Measurements from ENCODE around the gene ABCB4. TPM values are rescaled to one million over a fixed set of nuclear protein-coding genes. Genes with fewer than 3 reads are reported as not detected.
A peak's percentile ranks its signal among the peaks of the same experiment; 100 is the strongest.

ABCB4 gene
- total RNA-seq, 1 donor from 2014 or later: 0.48 TPM

- Mint-ChIP-seq H3K27me3 (ENCODE audit: low read depth, unreplicated experiment) (no peaks in the 10 kb centered on the region), H3K9me3 (ENCODE audit: unreplicated experiment) (no peaks in the 10 kb centered on the region), H3K4me3 (ENCODE audit: unreplicated experiment) (no peak overlapping the region), H3K36me3 (ENCODE audit: low read depth, unreplicated experiment) (peaks cover 2% of the 10 kb centered on the region), H3K27ac (ENCODE audit: unreplicated experiment) (no peak overlapping the region), H3K4me1 (ENCODE audit: low read depth, unreplicated experiment) (no peaks in the 10 kb centered on the region)
- no peaks in the 10 kb centered on the region for H3K9me3 ChIP-seq (ENCODE audit: insufficient read depth, low read depth, low read length)
- no peaks in the 10 kb centered on the region for H3K27me3 ChIP-seq (ENCODE audit: insufficient read depth, low read length)
- no peak overlapping the region for H3K4me2 ChIP-seq (ENCODE audit: low read length)
- H3K9ac ChIP-seq (ENCODE audit: low read length): no peak overlapping the region
- TF ChIP-seq CTCF (IDR thresholded peaks at IDR 0.05; ENCODE audit: insufficient read depth, low read depth, low read length): no peak
- H3K4me3 ChIP-seq (ENCODE audit: insufficient read depth, low read depth, low read length): no peak overlapping the region
- no peaks in the 10 kb centered on the region for H3K79me2 ChIP-seq (ENCODE audit: insufficient read depth, low read length)
- H4K20me1 ChIP-seq (ENCODE audit: insufficient read depth, low read length): no peaks in the 10 kb centered on the region
- DNase-seq (ENCODE audit: low read depth) (no peak), FAIRE-seq (no peak)
- no peaks in the 10 kb centered on the region for H3K36me3 ChIP-seq (ENCODE audit: insufficient read depth, low read length)
- H3K4me1 ChIP-seq (ENCODE audit: insufficient read depth, low read length): no peaks in the 10 kb centered on the region
- H3K27ac ChIP-seq (ENCODE audit: low read depth, low read length): no peak overlapping the region
- no peak overlapping the region for H2AFZ ChIP-seq (ENCODE audit: low read depth, low read length)
These were observed 29.6 kb downstream of the ABCB4 start for GRCh38 chr7:87445897-87446296.

- Histone ChIP-seq H3K4me1 (ENCODE audit: insufficient read depth, low read length) (no peaks in the 10 kb centered on the region), H3K9ac (ENCODE audit: low read length) (no peak overlapping the region), H3K4me3 (ENCODE audit: insufficient read depth, low read depth, low read length) (no peak overlapping the region), H3K27ac (ENCODE audit: low read depth, low read length) (no peak overlapping the region), H3K27me3 (ENCODE audit: insufficient read depth, low read length) (no peaks in the 10 kb centered on the region), H3K79me2 (ENCODE audit: insufficient read depth, low read length) (no peaks in the 10 kb centered on the region), H3K36me3 (ENCODE audit: insufficient read depth, low read length) (no peaks in the 10 kb centered on the region), H2AFZ (ENCODE audit: low read depth, low read length) (no peak overlapping the region), H4K20me1 (ENCODE audit: insufficient read depth, low read length) (no peaks in the 10 kb centered on the region), H3K4me2 (ENCODE audit: low read length) (no peak overlapping the region), H3K9me3 (ENCODE audit: insufficient read depth, low read depth, low read length) (no peaks in the 10 kb centered on the region)
- H3K36me3 Mint-ChIP-seq (ENCODE audit: low read depth, unreplicated experiment): no peaks in the 10 kb centered on the region
- peaks cover 5% of the 10 kb centered on the region for H3K4me1 Mint-ChIP-seq (ENCODE audit: low read depth, unreplicated experiment)
- peak; percentile 77 for DNase-seq (ENCODE audit: low read depth)
- no peaks in the 10 kb centered on the region for H3K9me3 Mint-ChIP-seq (ENCODE audit: unreplicated experiment)
- H3K27ac Mint-ChIP-seq (ENCODE audit: unreplicated experiment): no peak overlapping the region
- FAIRE-seq: no peak
- TF ChIP-seq CTCF (IDR thresholded peaks at IDR 0.05; ENCODE audit: insufficient read depth, low read depth, low read length): no peak
- TF ChIP-seq EZH2 (IDR thresholded peaks at IDR 0.05; ENCODE audit: insufficient read depth, low read length): no peak
- no peak overlapping the region for H3K4me3 Mint-ChIP-seq (ENCODE audit: unreplicated experiment)
- H3K27me3 Mint-ChIP-seq (ENCODE audit: low read depth, unreplicated experiment): no peaks in the 10 kb centered on the region
These were observed 39.9 kb downstream of the ABCB4 start for GRCh38 chr7:87435546-87435945.

- H3K27ac ChIP-seq (ENCODE audit: low read depth, low read length): no peak overlapping the region
- Mint-ChIP-seq H3K4me3 (ENCODE audit: unreplicated experiment) (no peak overlapping the region), H3K9me3 (ENCODE audit: unreplicated experiment) (no peaks in the 10 kb centered on the region), H3K36me3 (ENCODE audit: low read depth, unreplicated experiment) (no peaks in the 10 kb centered on the region), H3K27ac (ENCODE audit: unreplicated experiment) (no peak overlapping the region), H3K4me1 (ENCODE audit: low read depth, unreplicated experiment) (peaks cover 5% of the 10 kb centered on the region), H3K27me3 (ENCODE audit: low read depth, unreplicated experiment) (no peaks in the 10 kb centered on the region)
- H3K27me3 ChIP-seq (ENCODE audit: insufficient read depth, low read length): no peaks in the 10 kb centered on the region
- no peaks in the 10 kb centered on the region for H4K20me1 ChIP-seq (ENCODE audit: insufficient read depth, low read length)
- FAIRE-seq (no peak), DNase-seq (ENCODE audit: low read depth) (no peak)
- H3K36me3 ChIP-seq (ENCODE audit: insufficient read depth, low read length): no peaks in the 10 kb centered on the region
- H2AFZ ChIP-seq (ENCODE audit: low read depth, low read length): no peak overlapping the region
- no peaks in the 10 kb centered on the region for H3K4me1 ChIP-seq (ENCODE audit: insufficient read depth, low read length)
- H3K9me3 ChIP-seq (ENCODE audit: insufficient read depth, low read depth, low read length): no peaks in the 10 kb centered on the region
- no peak overlapping the region for H3K9ac ChIP-seq (ENCODE audit: low read length)
- no peaks in the 10 kb centered on the region for H3K79me2 ChIP-seq (ENCODE audit: insufficient read depth, low read length)
- no peak overlapping the region for H3K4me3 ChIP-seq (ENCODE audit: insufficient read depth, low read depth, low read length)
- H3K4me2 ChIP-seq (ENCODE audit: low read length): no peak overlapping the region
- TF ChIP-seq EZH2 (IDR thresholded peaks at IDR 0.05; ENCODE audit: insufficient read depth, low read length) (no peak), CTCF (IDR thresholded peaks at IDR 0.05; ENCODE audit: insufficient read depth, low read depth, low read length) (no peak)
These were observed 42.9 kb downstream of the ABCB4 start for GRCh38 chr7:87432536-87432935.
